ENCODE results near the gene FBLN2.

DNA sequence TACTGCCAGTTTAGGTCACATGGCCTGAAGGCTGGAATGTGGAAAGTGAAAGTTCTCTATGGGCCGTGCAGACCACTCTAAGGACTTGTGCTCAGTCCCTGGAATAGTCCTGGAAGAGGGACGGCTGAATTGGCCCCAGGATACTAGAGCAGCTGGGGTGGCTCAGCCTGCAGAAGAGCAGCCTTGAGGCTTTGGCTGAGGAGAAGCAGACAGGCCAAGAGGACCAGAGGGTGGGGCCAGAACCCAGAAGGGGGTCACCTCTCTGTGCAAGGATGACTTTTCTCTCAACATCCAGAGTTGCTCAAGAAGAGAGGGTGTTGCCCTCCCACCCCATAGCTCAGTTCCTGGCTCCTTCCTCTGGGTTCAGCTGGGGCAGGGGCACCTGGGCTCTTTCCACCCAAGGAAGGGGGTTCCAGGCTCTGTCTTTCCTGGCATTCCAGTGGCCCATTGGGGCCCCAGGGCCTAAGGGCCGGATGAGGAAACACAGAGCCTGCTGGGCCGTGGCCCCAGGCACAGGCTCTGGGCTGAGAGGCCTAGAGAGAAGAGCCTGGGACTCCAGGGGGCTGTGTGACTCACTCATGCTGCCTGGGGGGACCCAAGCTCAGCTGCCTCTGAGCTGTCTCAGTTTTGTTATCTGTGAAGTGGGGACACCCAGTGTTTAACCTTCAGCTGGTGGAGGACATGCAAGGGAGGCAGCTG, 8.5 kb upstream of the FBLN2 start:
- no peak for TF ChIP-seq CREB1 (IDR thresholded peaks at IDR 0.05; ENCODE audit: low read depth)
- TF ChIP-seq TCF7 (IDR thresholded peaks at IDR 0.05; ENCODE audit: borderline replicate concordance) = no peak
- TF ChIP-seq, protein P1, sequence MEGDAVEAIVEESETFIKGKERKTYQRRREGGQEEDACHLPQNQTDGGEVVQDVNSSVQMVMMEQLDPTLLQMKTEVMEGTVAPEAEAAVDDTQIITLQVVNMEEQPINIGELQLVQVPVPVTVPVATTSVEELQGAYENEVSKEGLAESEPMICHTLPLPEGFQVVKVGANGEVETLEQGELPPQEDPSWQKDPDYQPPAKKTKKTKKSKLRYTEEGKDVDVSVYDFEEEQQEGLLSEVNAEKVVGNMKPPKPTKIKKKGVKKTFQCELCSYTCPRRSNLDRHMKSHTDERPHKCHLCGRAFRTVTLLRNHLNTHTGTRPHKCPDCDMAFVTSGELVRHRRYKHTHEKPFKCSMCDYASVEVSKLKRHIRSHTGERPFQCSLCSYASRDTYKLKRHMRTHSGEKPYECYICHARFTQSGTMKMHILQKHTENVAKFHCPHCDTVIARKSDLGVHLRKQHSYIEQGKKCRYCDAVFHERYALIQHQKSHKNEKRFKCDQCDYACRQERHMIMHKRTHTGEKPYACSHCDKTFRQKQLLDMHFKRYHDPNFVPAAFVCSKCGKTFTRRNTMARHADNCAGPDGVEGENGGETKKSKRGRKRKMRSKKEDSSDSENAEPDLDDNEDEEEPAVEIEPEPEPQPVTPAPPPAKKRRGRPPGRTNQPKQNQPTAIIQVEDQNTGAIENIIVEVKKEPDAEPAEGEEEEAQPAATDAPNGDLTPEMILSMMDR (IDR thresholded peaks at IDR 0.05 in 2 of 3, conservative IDR thresholded peaks at IDR 0.05 in 1 of 3; ENCODE audit: control insufficient read depth in 2 of 3, extremely low read depth in 1 of 3, insufficient read depth in 1 of 3, low read depth in 3 of 3, low read length in 3 of 3) = no peak
- no peak for TF ChIP-seq TCF3 (IDR thresholded peaks at IDR 0.05; ENCODE audit: borderline replicate concordance, insufficient read depth, low read depth, low read length)
- TF ChIP-seq, protein P2, sequence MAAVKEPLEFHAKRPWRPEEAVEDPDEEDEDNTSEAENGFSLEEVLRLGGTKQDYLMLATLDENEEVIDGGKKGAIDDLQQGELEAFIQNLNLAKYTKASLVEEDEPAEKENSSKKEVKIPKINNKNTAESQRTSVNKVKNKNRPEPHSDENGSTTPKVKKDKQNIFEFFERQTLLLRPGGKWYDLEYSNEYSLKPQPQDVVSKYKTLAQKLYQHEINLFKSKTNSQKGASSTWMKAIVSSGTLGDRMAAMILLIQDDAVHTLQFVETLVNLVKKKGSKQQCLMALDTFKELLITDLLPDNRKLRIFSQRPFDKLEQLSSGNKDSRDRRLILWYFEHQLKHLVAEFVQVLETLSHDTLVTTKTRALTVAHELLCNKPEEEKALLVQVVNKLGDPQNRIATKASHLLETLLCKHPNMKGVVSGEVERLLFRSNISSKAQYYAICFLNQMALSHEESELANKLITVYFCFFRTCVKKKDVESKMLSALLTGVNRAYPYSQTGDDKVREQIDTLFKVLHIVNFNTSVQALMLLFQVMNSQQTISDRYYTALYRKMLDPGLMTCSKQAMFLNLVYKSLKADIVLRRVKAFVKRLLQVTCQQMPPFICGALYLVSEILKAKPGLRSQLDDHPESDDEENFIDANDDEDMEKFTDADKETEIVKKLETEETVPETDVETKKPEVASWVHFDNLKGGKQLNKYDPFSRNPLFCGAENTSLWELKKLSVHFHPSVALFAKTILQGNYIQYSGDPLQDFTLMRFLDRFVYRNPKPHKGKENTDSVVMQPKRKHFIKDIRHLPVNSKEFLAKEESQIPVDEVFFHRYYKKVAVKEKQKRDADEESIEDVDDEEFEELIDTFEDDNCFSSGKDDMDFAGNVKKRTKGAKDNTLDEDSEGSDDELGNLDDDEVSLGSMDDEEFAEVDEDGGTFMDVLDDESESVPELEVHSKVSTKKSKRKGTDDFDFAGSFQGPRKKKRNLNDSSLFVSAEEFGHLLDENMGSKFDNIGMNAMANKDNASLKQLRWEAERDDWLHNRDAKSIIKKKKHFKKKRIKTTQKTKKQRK (IDR thresholded peaks at IDR 0.05; ENCODE audit: low read depth, low read length) = no peak
- TF ChIP-seq JUND (IDR thresholded peaks at IDR 0.05; ENCODE audit: low read depth, low read length) = no peak
- TF ChIP-seq, protein P3, sequence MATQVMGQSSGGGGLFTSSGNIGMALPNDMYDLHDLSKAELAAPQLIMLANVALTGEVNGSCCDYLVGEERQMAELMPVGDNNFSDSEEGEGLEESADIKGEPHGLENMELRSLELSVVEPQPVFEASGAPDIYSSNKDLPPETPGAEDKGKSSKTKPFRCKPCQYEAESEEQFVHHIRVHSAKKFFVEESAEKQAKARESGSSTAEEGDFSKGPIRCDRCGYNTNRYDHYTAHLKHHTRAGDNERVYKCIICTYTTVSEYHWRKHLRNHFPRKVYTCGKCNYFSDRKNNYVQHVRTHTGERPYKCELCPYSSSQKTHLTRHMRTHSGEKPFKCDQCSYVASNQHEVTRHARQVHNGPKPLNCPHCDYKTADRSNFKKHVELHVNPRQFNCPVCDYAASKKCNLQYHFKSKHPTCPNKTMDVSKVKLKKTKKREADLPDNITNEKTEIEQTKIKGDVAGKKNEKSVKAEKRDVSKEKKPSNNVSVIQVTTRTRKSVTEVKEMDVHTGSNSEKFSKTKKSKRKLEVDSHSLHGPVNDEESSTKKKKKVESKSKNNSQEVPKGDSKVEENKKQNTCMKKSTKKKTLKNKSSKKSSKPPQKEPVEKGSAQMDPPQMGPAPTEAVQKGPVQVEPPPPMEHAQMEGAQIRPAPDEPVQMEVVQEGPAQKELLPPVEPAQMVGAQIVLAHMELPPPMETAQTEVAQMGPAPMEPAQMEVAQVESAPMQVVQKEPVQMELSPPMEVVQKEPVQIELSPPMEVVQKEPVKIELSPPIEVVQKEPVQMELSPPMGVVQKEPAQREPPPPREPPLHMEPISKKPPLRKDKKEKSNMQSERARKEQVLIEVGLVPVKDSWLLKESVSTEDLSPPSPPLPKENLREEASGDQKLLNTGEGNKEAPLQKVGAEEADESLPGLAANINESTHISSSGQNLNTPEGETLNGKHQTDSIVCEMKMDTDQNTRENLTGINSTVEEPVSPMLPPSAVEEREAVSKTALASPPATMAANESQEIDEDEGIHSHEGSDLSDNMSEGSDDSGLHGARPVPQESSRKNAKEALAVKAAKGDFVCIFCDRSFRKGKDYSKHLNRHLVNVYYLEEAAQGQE (IDR thresholded peaks at IDR 0.05; ENCODE audit: low read depth, low read length) = no peak
- no peak for TF ChIP-seq ZNF207 (IDR thresholded peaks at IDR 0.05; ENCODE audit: borderline replicate concordance)
- TF ChIP-seq HCFC1 (IDR thresholded peaks at IDR 0.05; ENCODE audit: low read length) = no peak
- TF ChIP-seq CEBPB (IDR thresholded peaks at IDR 0.05; ENCODE audit: borderline replicate concordance in 1 of 2, low read depth in 2 of 2, low read length in 2 of 2) = no peak
- no peak for TF ChIP-seq RAD21 (IDR thresholded peaks at IDR 0.05; ENCODE audit: insufficient read depth, low read depth, low read length)
- TF ChIP-seq CREM (IDR thresholded peaks at IDR 0.05; ENCODE audit: low read depth) = no peak
- TF ChIP-seq FOXM1 (IDR thresholded peaks at IDR 0.05; ENCODE audit: low read depth, low read length) = no peak
- TF ChIP-seq FOS (IDR thresholded peaks at IDR 0.05; ENCODE audit: borderline replicate concordance, extremely low read depth, insufficient read length) = no peak

All from GM12878 (cell line).